IMR-90 (cell line): ENCODE results near the gene AZIN2. TPM values are rescaled to one million over a fixed set of nuclear protein-coding genes. Genes with fewer than 3 reads are reported as not detected.

Experiments
- ATAC-seq: fragments of 200-7000 bp; cut with Tn5 transposase; 2 replicates; pipeline ENCODE4 v1.9.1; 2020; ENCODE audit warnings: low read depth, mild to moderate bottlenecking, moderate library complexity
- BruUV-seq: library from RNA; stranded (reverse); fragments of 400-500 nt; replicated peaks from 2 replicates; lab custom pipeline; 2021; lab: Mats Ljungman, UMichigan
- CTCF ChIA-PET: fragments of 300-600 bp; formaldehyde crosslinking; extraction: SDS; loops from one replicate; lab custom pipeline; 2021; ENCODE audit warnings: antibody characterized with exemption; lab: Yijun Ruan, JAX
- POLR2A ChIA-PET: fragments of 300-600 bp; sonication (Branson Sonifier 250); formaldehyde crosslinking; loops from one replicate; lab custom pipeline; 2022; ENCODE audit warnings: antibody characterized with exemption; ENCODE audit not compliant: unreplicated experiment; lab: Charles Lee
- DNase-seq: peaks from one replicate; pipeline ENCODE4 v3.0.0; 2013
- H2AFZ ChIP-seq: replicated peaks from 2 replicates; pipeline ENCODE3; 2013; ENCODE audit warnings: low read length, mild to moderate bottlenecking; ENCODE audit not compliant: poor library complexity
- H2AK5ac ChIP-seq: 2 replicates; pipeline ENCODE4 v1.6.1; 2013; ENCODE audit warnings: low read depth, low read length, inconsistent platforms
- H2AK9ac ChIP-seq: replicated peaks from 2 replicates; pipeline ENCODE3; 2013; ENCODE audit warnings: mild to moderate bottlenecking, low read depth, low read length, moderate library complexity; ENCODE audit not compliant: poor library complexity
- H2BK120ac ChIP-seq: 2 replicates; pipeline ENCODE4 v1.6.1; 2013; ENCODE audit warnings: low read depth, low read length, inconsistent platforms
- H2BK15ac ChIP-seq: 3 replicates; pipeline ENCODE4 v1.6.1; 2013; ENCODE audit warnings: low read depth, low read length, inconsistent platforms
- H2BK20ac ChIP-seq: 2 replicates; pipeline ENCODE4 v1.6.1; 2013; ENCODE audit warnings: low read depth, mild to moderate bottlenecking, inconsistent platforms, low read length, moderate library complexity
- H2BK5ac ChIP-seq: 2 replicates; pipeline ENCODE4 v1.6.1; 2013; ENCODE audit warnings: mild to moderate bottlenecking, low read depth, low read length, inconsistent platforms; ENCODE audit not compliant: poor library complexity, severe bottlenecking
- H3K14ac ChIP-seq: replicated peaks from 2 replicates; pipeline ENCODE4 v1.6.1; 2013; ENCODE audit warnings: low read depth, low read length, inconsistent platforms
- H3K18ac ChIP-seq: 2 replicates; pipeline ENCODE4 v1.6.1; 2013; ENCODE audit warnings: low read depth, low read length, control low read depth
- H3K23ac ChIP-seq: 2 replicates; pipeline ENCODE4 v1.6.1; 2013; ENCODE audit warnings: low read depth, low read length, inconsistent platforms
- H3K27ac ChIP-seq: 2 replicates; pipeline ENCODE4 v1.5.1; 2013; ENCODE audit warnings: mild to moderate bottlenecking, control low read depth, low read length; ENCODE audit not compliant: insufficient read depth
- H3K27me3 ChIP-seq: 2 replicates; pipeline ENCODE4 v1.6.1; 2013; ENCODE audit warnings: low read length; ENCODE audit not compliant: control insufficient read depth, insufficient read depth
- H3K36me3 ChIP-seq: 2 replicates; pipeline ENCODE4 v1.6.1; 2013; ENCODE audit warnings: low read length, mixed read lengths; ENCODE audit not compliant: control insufficient read depth, insufficient read depth
- H3K4ac ChIP-seq: 2 replicates; pipeline ENCODE4 v1.6.1; 2013; ENCODE audit warnings: low read depth, low read length, inconsistent platforms
- H3K4me1 ChIP-seq: 2 replicates; pipeline ENCODE4 v1.6.1; 2013; ENCODE audit warnings: low read length, mixed read lengths; ENCODE audit not compliant: control insufficient read depth, insufficient read depth
- H3K4me2 ChIP-seq: 2 replicates; pipeline ENCODE4 v1.6.1; 2013; ENCODE audit warnings: low read depth, mild to moderate bottlenecking, control low read depth, low read length, moderate library complexity
- H3K4me3 ChIP-seq: 2 replicates; pipeline ENCODE4 v1.5.1; 2013; ENCODE audit warnings: low read depth, mild to moderate bottlenecking, control low read depth, low read length, moderate library complexity; ENCODE audit not compliant: insufficient read depth
- H3K56ac ChIP-seq: 2 replicates; pipeline ENCODE4 v1.6.1; 2013; ENCODE audit warnings: low read length, inconsistent platforms; ENCODE audit not compliant: insufficient read depth; ENCODE audit errors: extremely low read depth
- H3K79me1 ChIP-seq, 2 experiments: 2 replicates each; pipeline ENCODE4 v1.6.1; 2013; ENCODE audit warnings: low read length in 2 of 2, inconsistent platforms in 1 of 2, low read depth in 1 of 2
- H3K9ac ChIP-seq: 2 replicates; pipeline ENCODE4 v1.6.1; 2013; ENCODE audit warnings: low read depth, low read length, control low read depth
- H3K9me1 ChIP-seq: 2 replicates; pipeline ENCODE4 v1.6.1; 2013; ENCODE audit warnings: low read length, inconsistent platforms; ENCODE audit not compliant: insufficient read depth
- H3K9me3 ChIP-seq: 2 replicates; pipeline ENCODE4 v1.6.1; 2013; ENCODE audit warnings: low read length; ENCODE audit not compliant: control insufficient read depth, insufficient read depth
- H4K20me1 ChIP-seq: 2 replicates; pipeline ENCODE4 v1.6.1; 2013; ENCODE audit warnings: low read length, inconsistent platforms; ENCODE audit not compliant: insufficient read depth
- H4K5ac ChIP-seq: 2 replicates; pipeline ENCODE4 v1.6.1; 2013; ENCODE audit warnings: mild to moderate bottlenecking, low read depth, low read length, control low read depth
- H4K8ac ChIP-seq, 2 experiments: 2 replicates each; pipeline ENCODE4 v1.6.1; 2013; ENCODE audit warnings: low read depth in 2 of 2, low read length in 2 of 2, control low read depth in 1 of 2, inconsistent platforms in 1 of 2
- H4K91ac ChIP-seq: 2 replicates; pipeline ENCODE4 v1.6.1; 2013; ENCODE audit warnings: low read depth, low read length, inconsistent platforms; ENCODE audit not compliant: insufficient read depth
- CEBPB ChIP-seq: IDR thresholded peaks from 2 replicates; pipeline ENCODE4 v1.6.1; 2012; ENCODE audit warnings: low read depth, low read length, improper control_type of control experiment
- CHD1 ChIP-seq: IDR thresholded peaks from 2 replicates; pipeline ENCODE4 v1.6.1; 2012; ENCODE audit warnings: low read depth, low read length, improper control_type of control experiment
- FOS ChIP-seq: fragments of 150-350 bp; IDR thresholded peaks from 2 replicates; pipeline ENCODE4 v1.6.1; 2016; ENCODE audit warnings: low read depth, low read length
- MAFK ChIP-seq: IDR thresholded peaks from 2 replicates; pipeline ENCODE4 v1.6.1; 2012; ENCODE audit warnings: low read depth, low read length, improper control_type of control experiment
- MXI1 ChIP-seq: IDR thresholded peaks from 2 replicates; pipeline ENCODE4 v1.6.1; 2012; ENCODE audit warnings: low read depth, mild to moderate bottlenecking, low read length, moderate library complexity, borderline replicate concordance
- NFE2L2 ChIP-seq: fragments of 150-350 bp; IDR thresholded peaks from 2 replicates; pipeline ENCODE4 v1.6.1; 2016; ENCODE audit warnings: low read depth, mild to moderate bottlenecking, low read length
- POLR2A ChIP-seq: IDR thresholded peaks from 2 replicates; pipeline ENCODE4 v1.6.1; 2012; ENCODE audit warnings: mild to moderate bottlenecking, low read depth, low read length
- RFX5 ChIP-seq: IDR thresholded peaks from 2 replicates; pipeline ENCODE4 v1.8.0; 2012; ENCODE audit warnings: low read depth, mild to moderate bottlenecking, low read length, moderate library complexity
- SMC3 ChIP-seq: fragments of 150-350 bp; IDR thresholded peaks from 2 replicates; pipeline ENCODE4 v1.6.1; 2016; ENCODE audit warnings: low read depth, mild to moderate bottlenecking, antibody characterized with exemption, low read length, moderate library complexity
- WGBS, 2 experiments: methylation state at CpG; one replicate each; pipeline versions ENCODE4 v1.1.5 to v1.1.7; 2013; ENCODE audit warnings: missing lambda C conversion rate in 2 of 2; ENCODE audit not compliant: insufficient read length in 1 of 2; ENCODE audit errors: extremely low coverage in 2 of 2; 5-methylcytosine and 5-hydroxymethylcytosine counted together
- dilution Hi-C: fragments of 300-500 bp; cut with HindIII; formaldehyde crosslinking; loops from one replicate; pipeline ENCODE4 v1.14.3; 2018; ENCODE audit warnings: low sequenced_read_pairs; ENCODE audit not compliant: unreplicated experiment
- in situ Hi-C: fragments of 300-500 bp; cut with MboI; formaldehyde crosslinking; loops from 3 replicates; pipeline ENCODE4 v1.14.3; 2019; ENCODE audit warnings: low sequenced_read_pairs, inconsistent platforms, mixed read lengths
- intact Hi-C: fragments of 100-400 bp; cut with micrococcal nuclease; formaldehyde crosslinking; loops from 2 replicates; pipeline ENCODE4 v1.10.0; 2022
- polyA plus RNA-seq, 3 experiments: library from polyadenylated mRNA; depleted of rRNA; stranded (reverse); fragments of >200 nt; gene quantifications; 2 replicates each; pipeline ENCODE4 v1.2.3, GENCODE V29; 2012; ENCODE audit warnings: low replicate concordance in 1 of 3
- total RNA-seq: library from RNA; depleted of rRNA; stranded (reverse); fragments of >200 nt; gene quantifications from 2 replicates; pipeline ENCODE4 v1.2.3, GENCODE V29; 2012
- TF ChIP-seq, protein P1 (sequence below): fragments of 150-350 bp; IDR thresholded peaks from 2 replicates; pipeline ENCODE4 v1.6.1; 2016; ENCODE audit warnings: low read depth, mild to moderate bottlenecking, low read length, moderate library complexity, borderline replicate concordance
- TF ChIP-seq, protein P2 (sequence below): fragments of 150-350 bp; IDR thresholded peaks from 2 replicates; pipeline ENCODE4 v1.6.1; 2017; ENCODE audit warnings: mild to moderate bottlenecking, antibody characterized with exemption, low read length, low read depth

The AZIN2 gene
- total and polyA plus RNA-seq, 2 of the 4 experiments (the other 2 are of a cell fraction) = 4.7 to 8.9 TPM

GRCh38 chr1:33157131-33157530, 76.2 kb downstream of the AZIN2 start:
- TF ChIP-seq NFE2L2 = no peak
- no peak for TF ChIP-seq POLR2A
- TF ChIP-seq MAFK = no peak
- no peak for TF ChIP-seq FOS
- TF ChIP-seq CHD1 = no peak
- TF ChIP-seq, protein P1, sequence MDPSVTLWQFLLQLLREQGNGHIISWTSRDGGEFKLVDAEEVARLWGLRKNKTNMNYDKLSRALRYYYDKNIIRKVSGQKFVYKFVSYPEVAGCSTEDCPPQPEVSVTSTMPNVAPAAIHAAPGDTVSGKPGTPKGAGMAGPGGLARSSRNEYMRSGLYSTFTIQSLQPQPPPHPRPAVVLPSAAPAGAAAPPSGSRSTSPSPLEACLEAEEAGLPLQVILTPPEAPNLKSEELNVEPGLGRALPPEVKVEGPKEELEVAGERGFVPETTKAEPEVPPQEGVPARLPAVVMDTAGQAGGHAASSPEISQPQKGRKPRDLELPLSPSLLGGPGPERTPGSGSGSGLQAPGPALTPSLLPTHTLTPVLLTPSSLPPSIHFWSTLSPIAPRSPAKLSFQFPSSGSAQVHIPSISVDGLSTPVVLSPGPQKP = no peak
- TF ChIP-seq SMC3 = no peak
- TF ChIP-seq, protein P2, sequence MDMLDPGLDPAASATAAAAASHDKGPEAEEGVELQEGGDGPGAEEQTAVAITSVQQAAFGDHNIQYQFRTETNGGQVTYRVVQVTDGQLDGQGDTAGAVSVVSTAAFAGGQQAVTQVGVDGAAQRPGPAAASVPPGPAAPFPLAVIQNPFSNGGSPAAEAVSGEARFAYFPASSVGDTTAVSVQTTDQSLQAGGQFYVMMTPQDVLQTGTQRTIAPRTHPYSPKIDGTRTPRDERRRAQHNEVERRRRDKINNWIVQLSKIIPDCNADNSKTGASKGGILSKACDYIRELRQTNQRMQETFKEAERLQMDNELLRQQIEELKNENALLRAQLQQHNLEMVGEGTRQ = no peak
- no peak for TF ChIP-seq CEBPB
- TF ChIP-seq MXI1 = no peak
- no peak for TF ChIP-seq RFX5
- no peak overlapping the region for H3K14ac ChIP-seq
- peaks cover 16% of the 10 kb centered on the region for H3K9me1 ChIP-seq
- H3K9me3 ChIP-seq = no peaks in the 10 kb centered on the region
- H3K27me3 ChIP-seq = no peaks in the 10 kb centered on the region
- H3K36me3 ChIP-seq = peaks cover 22% of the 10 kb centered on the region
- H3K4me2 ChIP-seq = no peak overlapping the region
- intact Hi-C loops (no loop called here), in situ Hi-C loops (no loop called here), dilution Hi-C loops (no loop called here)
- H2AK9ac ChIP-seq = no peak overlapping the region
- ChIA-PET CTCF (no interaction called here), POLR2A (no interaction called here)
- H4K20me1 ChIP-seq = no peaks in the 10 kb centered on the region
- no peak overlapping the region for H4K91ac ChIP-seq
- H3K4me3 ChIP-seq = no peak overlapping the region
- peaks cover 14% of the 10 kb centered on the region for H3K4me1 ChIP-seq
- no peak overlapping the region for H2AFZ ChIP-seq
- H2BK15ac ChIP-seq = no peak overlapping the region
- H3K79me1 ChIP-seq = peaks cover 3 to 13% of the 10 kb centered on the region in 2 experiments; a peak in 3 of 4 replicates
- H2BK20ac ChIP-seq = no peak overlapping the region
- no CpG with 5 or more reads among the region's 4 CpGs for WGBS, 2 experiments
- H3K23ac ChIP-seq = no peak overlapping the region
- H3K4ac ChIP-seq = no peak overlapping the region
- ATAC-seq = no peak
- H4K8ac ChIP-seq = no peak overlapping the region
- no peak for DNase-seq
- no peak overlapping the region for H3K56ac ChIP-seq
- H3K18ac ChIP-seq = no peak overlapping the region
- no peak overlapping the region for H2BK120ac ChIP-seq
- no peak overlapping the region for H3K9ac ChIP-seq
- H2BK5ac ChIP-seq = no peak overlapping the region
- H3K27ac ChIP-seq = no peak overlapping the region
- 0 out of 2 replicates have a peak overlapping the region, but pooled peaks have one; percentile 16 for H2AK5ac ChIP-seq
- H4K5ac ChIP-seq = no peak overlapping the region
- no TSS peak for BruUV-seq
